Stomach (tissue), 4 donors: ENCODE measurements around the gene VAPB.

Experiments used
- CTCF ChIP-seq, 7 experiments: fragments of 450-650 bp in 4 of 7; fragments of 200-600 bp in 3 of 7; sonication (generic) in 3 of 7; IDR thresholded peaks; one replicate each; pipeline ENCODE4 v1.5.1; 2016 to 2019; ENCODE audit warnings: antibody characterized with exemption in 7 of 7, control low read depth in 2 of 7, mild to moderate bottlenecking in 1 of 7
- POLR2A ChIP-seq, 4 donors: fragments of 450-650 bp; IDR thresholded peaks; one replicate each; pipeline ENCODE4 v1.6.1; 2016; ENCODE audit warnings: antibody characterized with exemption in 4 of 4, control low read depth in 2 of 4, mild to moderate bottlenecking in 1 of 4, moderate library complexity in 1 of 4

DNA sequence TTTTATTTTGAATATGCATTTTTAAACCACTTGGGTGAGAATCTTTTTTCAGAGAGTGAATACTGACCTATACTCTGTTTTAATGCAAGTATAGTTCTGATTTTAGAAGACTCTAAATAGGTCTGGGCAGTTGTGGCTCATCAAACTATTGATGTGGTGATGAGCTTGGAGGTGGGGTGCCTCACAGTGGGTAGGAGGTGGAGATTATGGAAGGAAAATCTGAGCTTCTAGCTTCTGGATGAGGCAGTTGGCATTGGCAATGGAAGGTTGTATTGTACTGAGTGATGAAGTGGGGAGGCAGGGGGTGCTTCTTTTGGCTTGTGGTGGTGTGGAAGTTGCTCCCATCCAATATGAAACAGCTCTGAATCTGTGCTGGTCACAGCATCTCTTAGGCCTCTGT is 52.7 kb downstream of the VAPB start:
- TF ChIP-seq POLR2A (IDR thresholded peaks at IDR 0.05) = no peak
- TF ChIP-seq CTCF (IDR thresholded peaks at IDR 0.05) = no peak
